Calu3 (cell line): Measurements from ENCODE around the gene PDZD2. TPM values are rescaled to one million over a fixed set of nuclear protein-coding genes. Genes with fewer than 3 reads are reported as not detected.

ENCODE experiments used
- BruUV-seq: library from RNA; stranded (reverse); fragments of 400-500 nt; replicated peaks from 2 replicates; lab custom pipeline; 2021; lab: Mats Ljungman, UMichigan
- CTCF ChIA-PET: fragments of 300-600 bp; sonication (Branson Sonifier 250); formaldehyde crosslinking; loops from one replicate; lab custom pipeline; 2022; ENCODE audit warnings: antibody characterized with exemption; lab: Charles Lee
- DNase-seq: peaks from one replicate; pipeline ENCODE4 v3.0.0; 2022
- H3K27ac Mint-ChIP-seq: one replicate; pipeline ENCODE4 v1.8.0; 2022; ENCODE audit warnings: mixed read lengths; ENCODE audit not compliant: unreplicated experiment
- H3K27me3 Mint-ChIP-seq: one replicate; pipeline ENCODE4 v1.8.0; 2022; ENCODE audit warnings: mixed read lengths; ENCODE audit not compliant: unreplicated experiment
- H3K36me3 Mint-ChIP-seq: one replicate; pipeline ENCODE4 v1.8.0; 2022; ENCODE audit warnings: mild to moderate bottlenecking, moderate library complexity, mixed read lengths; ENCODE audit not compliant: insufficient read depth, unreplicated experiment
- H3K4me1 Mint-ChIP-seq: one replicate; pipeline ENCODE4 v1.8.0; 2022; ENCODE audit warnings: mild to moderate bottlenecking, low read depth, mixed read lengths; ENCODE audit not compliant: unreplicated experiment
- H3K4me3 Mint-ChIP-seq: one replicate; pipeline ENCODE4 v1.8.0; 2022; ENCODE audit warnings: mild to moderate bottlenecking, low read depth, moderate library complexity, mixed read lengths; ENCODE audit not compliant: unreplicated experiment
- H3K9me3 Mint-ChIP-seq: one replicate; pipeline ENCODE4 v1.8.0; 2022; ENCODE audit warnings: low read depth, mixed read lengths; ENCODE audit not compliant: unreplicated experiment
- CTCF ChIP-seq: fragments of 200-600 bp; IDR thresholded peaks from one replicate; pipeline ENCODE4 v1.8.0; 2022; ENCODE audit warnings: antibody characterized with exemption; ENCODE audit not compliant: unreplicated experiment
- intact Hi-C: fragments of 100-400 bp; cut with micrococcal nuclease; formaldehyde crosslinking; loops from one replicate; pipeline ENCODE4 v1.10.0; 2022; ENCODE audit not compliant: unreplicated experiment
- total RNA-seq: library from RNA; stranded (reverse); gene quantifications from 2 replicates; pipeline ENCODE4 v1.2.3, GENCODE V29; 2022

The PDZD2 gene
- total RNA-seq, 1 experiment from 2014 or later: 0.97 TPM

GRCh38 chr5:32001284-32001683, 362.4 kb downstream of the PDZD2 start:
- H3K9me3 Mint-ChIP-seq: no peaks in the 10 kb centered on the region
- H3K36me3 Mint-ChIP-seq: no peaks in the 10 kb centered on the region
- intact Hi-C loops: no loop called here
- H3K4me1 Mint-ChIP-seq: no peaks in the 10 kb centered on the region
- H3K4me3 Mint-ChIP-seq: no peak overlapping the region
- H3K27me3 Mint-ChIP-seq: peaks cover 28% of the 10 kb centered on the region
- CTCF ChIA-PET: no interaction called here
- no peak overlapping the region for H3K27ac Mint-ChIP-seq
- BruUV-seq: no TSS peak
- no peak for TF ChIP-seq CTCF
- DNase-seq: no peak

- CTCF ChIA-PET: no interaction called here
- Mint-ChIP-seq H3K4me3 (no peak overlapping the region), H3K36me3 (no peaks in the 10 kb centered on the region), H3K4me1 (no peaks in the 10 kb centered on the region), H3K27me3 (peaks cover 28% of the 10 kb centered on the region), H3K27ac (no peak overlapping the region), H3K9me3 (no peaks in the 10 kb centered on the region)
- DNase-seq: no peak
- BruUV-seq: no TSS peak
- no peak for TF ChIP-seq CTCF
- intact Hi-C loops: no loop called here
Measured at GRCh38 chr5:32001707-32002106, 362.8 kb downstream of the PDZD2 start.

GRCh38 chr5:32002755-32003154, 363.8 kb downstream of the PDZD2 start:
- Mint-ChIP-seq H3K4me3 (no peak overlapping the region), H3K9me3 (no peaks in the 10 kb centered on the region), H3K27me3 (peaks cover 20% of the 10 kb centered on the region), H3K27ac (no peak overlapping the region), H3K4me1 (no peaks in the 10 kb centered on the region), H3K36me3 (no peaks in the 10 kb centered on the region)
- DNase-seq: no peak
- no peak for TF ChIP-seq CTCF
- CTCF ChIA-PET: no interaction called here
- intact Hi-C loops: no loop called here
- no TSS peak for BruUV-seq

- H3K9me3 Mint-ChIP-seq: no peaks in the 10 kb centered on the region
- H3K4me1 Mint-ChIP-seq: no peaks in the 10 kb centered on the region
- intact Hi-C loops: no loop called here
- H3K4me3 Mint-ChIP-seq: no peak overlapping the region
- TF ChIP-seq CTCF: no peak
- H3K36me3 Mint-ChIP-seq: no peaks in the 10 kb centered on the region
- DNase-seq: no peak
- BruUV-seq: no TSS peak
- no peak overlapping the region for H3K27ac Mint-ChIP-seq
- CTCF ChIA-PET: no interaction called here
- peaks cover 8% of the 10 kb centered on the region for H3K27me3 Mint-ChIP-seq
Measured at GRCh38 chr5:32003981-32004380, 365.1 kb downstream of the PDZD2 start.
